MCF 10A (cell line): ENCODE measurements around the gene CSNK2A1. TPM values are rescaled to one million over a fixed set of nuclear protein-coding genes. Genes with fewer than 3 reads are reported as not detected.
"Not testable (repeated sequence)": the region's sequence is repeated elsewhere in the genome, so short reads cannot be mapped to it uniquely, and the experiment has no call there.

Experiments
- BruUV-seq: library from RNA; stranded (reverse); fragments of 400-500 nt; replicated peaks from 2 replicates; lab custom pipeline; 2021; lab: Mats Ljungman, UMichigan
- CTCF ChIA-PET: fragments of 300-600 bp; sonication (Branson Sonifier 250); formaldehyde crosslinking; extraction: SDS; loops from one replicate; lab custom pipeline; 2021; ENCODE audit warnings: antibody characterized with exemption, inconsistent platforms; lab: Yijun Ruan, JAX
- POLR2A ChIA-PET: fragments of 300-600, 350-650 bp; sonication (Branson Sonifier 250); formaldehyde crosslinking; extraction: SDS; loops from one replicate; lab custom pipeline; 2020; ENCODE audit warnings: antibody characterized with exemption, inconsistent platforms; lab: Yijun Ruan, JAX
- DNase-seq: peaks from one replicate; pipeline ENCODE4 v3.0.0-alpha.2; 2018; ENCODE audit not compliant: unreplicated experiment
- H3K27ac Mint-ChIP-seq: one replicate; pipeline ENCODE4 v1.8.0; 2022; ENCODE audit warnings: mild to moderate bottlenecking, low read depth, mixed read lengths; ENCODE audit not compliant: unreplicated experiment
- H3K27me3 Mint-ChIP-seq: one replicate; pipeline ENCODE4 v1.8.0; 2022; ENCODE audit warnings: mixed read lengths; ENCODE audit not compliant: insufficient read depth, unreplicated experiment
- H3K36me3 Mint-ChIP-seq: one replicate; pipeline ENCODE4 v1.8.0; 2022; ENCODE audit warnings: mild to moderate bottlenecking, moderate library complexity, mixed read lengths; ENCODE audit not compliant: insufficient read depth, unreplicated experiment
- H3K4me1 Mint-ChIP-seq: one replicate; pipeline ENCODE4 v1.8.0; 2022; ENCODE audit warnings: mixed read lengths; ENCODE audit not compliant: insufficient read depth, unreplicated experiment
- H3K4me3 Mint-ChIP-seq: one replicate; pipeline ENCODE4 v1.8.0; 2022; ENCODE audit warnings: mild to moderate bottlenecking, moderate library complexity, mixed read lengths; ENCODE audit not compliant: unreplicated experiment
- H3K9me3 Mint-ChIP-seq: one replicate; pipeline ENCODE4 v1.8.0; 2022; ENCODE audit warnings: mixed read lengths; ENCODE audit not compliant: unreplicated experiment
- intact Hi-C: fragments of 100-400 bp; cut with micrococcal nuclease; formaldehyde crosslinking; loops from 2 replicates; pipeline ENCODE4 v1.14.1; 2022
- total RNA-seq: library from RNA; stranded (reverse); gene quantifications from 2 replicates; pipeline ENCODE4 v1.2.3, GENCODE V29; 2022
- TF ChIP-seq, protein P1 (sequence below): fragments of 200-600 bp; IDR thresholded peaks from one replicate; pipeline ENCODE4 v1.8.0; 2022; ENCODE audit warnings: antibody characterized with exemption, mild to moderate bottlenecking; ENCODE audit not compliant: unreplicated experiment

Gene CSNK2A1
- total RNA-seq, 1 experiment from 2014 or later, result 271 TPM

DNA sequence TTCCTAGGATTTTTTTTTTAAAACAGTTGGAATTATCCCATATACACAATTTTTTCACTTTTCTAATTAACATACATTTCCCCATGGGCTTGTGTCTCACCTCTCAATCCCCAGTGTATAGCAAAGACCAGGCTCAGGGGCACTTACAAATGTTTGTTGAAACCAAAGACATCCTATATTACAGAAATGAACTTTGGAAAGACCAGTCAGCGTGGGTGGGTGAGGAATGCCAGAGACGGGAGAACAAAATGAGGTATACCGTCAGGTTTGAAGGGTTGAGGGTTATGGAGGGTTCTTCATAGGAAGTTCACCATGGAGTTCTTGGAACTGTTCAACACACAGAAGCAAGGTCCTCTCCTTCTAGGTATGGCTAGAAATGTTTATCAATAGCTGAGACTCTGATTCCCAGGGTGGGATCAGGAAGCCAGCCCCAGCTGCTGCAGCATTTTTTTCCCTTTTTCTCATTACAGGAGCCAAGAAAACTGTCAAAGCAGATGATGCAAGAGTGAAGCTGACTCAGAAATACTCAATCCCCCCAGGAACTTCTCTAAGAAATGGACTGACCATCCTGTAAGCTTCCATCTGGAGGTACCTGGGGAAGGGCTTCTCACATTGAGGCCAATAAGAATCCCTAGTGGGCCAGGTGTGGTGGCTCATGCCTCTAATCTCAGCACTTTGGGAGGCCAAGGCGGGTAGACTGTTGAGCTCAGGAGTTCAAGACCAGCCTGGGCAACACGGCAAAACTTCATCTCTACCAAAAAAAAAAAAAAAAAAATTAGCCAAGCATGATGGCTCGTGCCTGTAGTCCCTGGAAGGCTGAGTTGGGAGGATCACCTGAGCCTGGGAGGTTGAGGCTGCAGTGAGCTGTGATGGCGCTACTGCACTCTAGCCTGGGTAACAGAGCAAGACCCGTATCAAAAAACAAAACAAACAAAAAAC is 65.3 kb downstream of the CSNK2A1 start:
- TF ChIP-seq, protein P1, sequence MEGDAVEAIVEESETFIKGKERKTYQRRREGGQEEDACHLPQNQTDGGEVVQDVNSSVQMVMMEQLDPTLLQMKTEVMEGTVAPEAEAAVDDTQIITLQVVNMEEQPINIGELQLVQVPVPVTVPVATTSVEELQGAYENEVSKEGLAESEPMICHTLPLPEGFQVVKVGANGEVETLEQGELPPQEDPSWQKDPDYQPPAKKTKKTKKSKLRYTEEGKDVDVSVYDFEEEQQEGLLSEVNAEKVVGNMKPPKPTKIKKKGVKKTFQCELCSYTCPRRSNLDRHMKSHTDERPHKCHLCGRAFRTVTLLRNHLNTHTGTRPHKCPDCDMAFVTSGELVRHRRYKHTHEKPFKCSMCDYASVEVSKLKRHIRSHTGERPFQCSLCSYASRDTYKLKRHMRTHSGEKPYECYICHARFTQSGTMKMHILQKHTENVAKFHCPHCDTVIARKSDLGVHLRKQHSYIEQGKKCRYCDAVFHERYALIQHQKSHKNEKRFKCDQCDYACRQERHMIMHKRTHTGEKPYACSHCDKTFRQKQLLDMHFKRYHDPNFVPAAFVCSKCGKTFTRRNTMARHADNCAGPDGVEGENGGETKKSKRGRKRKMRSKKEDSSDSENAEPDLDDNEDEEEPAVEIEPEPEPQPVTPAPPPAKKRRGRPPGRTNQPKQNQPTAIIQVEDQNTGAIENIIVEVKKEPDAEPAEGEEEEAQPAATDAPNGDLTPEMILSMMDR, result no peak
- POLR2A ChIA-PET, result interaction anchor here (0.6 to 1.6 kb wide), 7 partner anchors 16 to 125 kb away, joined by 3 to 5 read pairs (median 4); partner anchors contain the start of gene TBC1D20
- peak; percentile 21 for DNase-seq
- no peaks in the 10 kb centered on the region for H3K9me3 Mint-ChIP-seq
- H3K36me3 Mint-ChIP-seq, result peaks cover 85% of the 10 kb centered on the region
- no peak overlapping the region for H3K4me3 Mint-ChIP-seq
- intact Hi-C loops, result no loop called here
- no peak overlapping the region for H3K27ac Mint-ChIP-seq
- no TSS peak for BruUV-seq
- H3K27me3 Mint-ChIP-seq, result no peaks in the 10 kb centered on the region
- peaks cover 11% of the 10 kb centered on the region for H3K4me1 Mint-ChIP-seq
- CTCF ChIA-PET, result interaction anchor here (0.6 to 5.2 kb wide), 25 partner anchors 9 to 477 kb away, joined by 3 to 46 read pairs (median 5); no protein-coding TSS in a partner anchor

DNA sequence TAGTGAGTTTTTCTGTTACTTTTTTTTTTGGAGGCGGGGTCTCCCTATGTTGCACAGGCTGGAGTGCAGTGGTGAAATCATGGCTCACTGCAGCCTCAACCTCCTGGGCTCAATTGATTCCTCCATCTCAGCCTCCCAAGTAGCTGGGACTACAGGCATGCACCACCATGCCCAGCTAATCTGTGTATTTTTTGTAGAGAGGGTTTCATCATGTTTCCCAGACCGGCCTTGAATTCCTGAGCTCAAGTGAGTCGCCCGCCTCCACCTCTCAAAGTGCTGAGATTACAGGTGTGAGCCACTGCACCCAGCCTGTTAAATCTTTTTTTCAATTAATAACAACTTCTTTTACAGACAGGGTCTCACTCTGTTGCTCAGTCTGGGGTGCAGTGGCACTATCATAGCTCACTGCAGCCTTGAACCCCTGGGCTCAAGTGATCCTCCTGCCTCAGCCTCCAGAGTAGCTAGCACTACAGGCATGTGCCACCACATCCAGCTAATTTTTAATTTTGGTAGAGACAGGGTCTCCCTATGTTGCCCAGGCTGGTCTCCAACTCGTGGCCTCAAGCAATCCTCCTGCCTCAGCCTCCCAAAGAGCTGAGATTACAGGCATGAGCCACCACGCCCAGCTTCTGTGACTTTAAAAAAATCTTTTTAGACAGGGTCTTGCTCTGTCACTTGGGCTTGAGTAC is 66.9 kb downstream of the CSNK2A1 start:
- intact Hi-C loops, H3K4me3 Mint-ChIP-seq, BruUV-seq, H3K9me3 Mint-ChIP-seq, H3K27ac Mint-ChIP-seq, H3K27me3 Mint-ChIP-seq, DNase-seq: not testable (repeated sequence)
- CTCF ChIA-PET, result interaction anchor here (0.6 to 5.2 kb wide), 14 partner anchors 10 to 263 kb away, joined by 3 to 45 read pairs (median 4); no protein-coding TSS in a partner anchor
- Mint-ChIP-seq H3K36me3 (peaks cover 74% of the 10 kb centered on the region), H3K4me1 (peaks cover 11% of the 10 kb centered on the region)
- POLR2A ChIA-PET, result interaction anchor here (0.8 to 2.1 kb wide), 8 partner anchors 10 to 114 kb away, joined by 3 to 13 read pairs (median 5); partner anchors contain the start of gene TBC1D20

DNA sequence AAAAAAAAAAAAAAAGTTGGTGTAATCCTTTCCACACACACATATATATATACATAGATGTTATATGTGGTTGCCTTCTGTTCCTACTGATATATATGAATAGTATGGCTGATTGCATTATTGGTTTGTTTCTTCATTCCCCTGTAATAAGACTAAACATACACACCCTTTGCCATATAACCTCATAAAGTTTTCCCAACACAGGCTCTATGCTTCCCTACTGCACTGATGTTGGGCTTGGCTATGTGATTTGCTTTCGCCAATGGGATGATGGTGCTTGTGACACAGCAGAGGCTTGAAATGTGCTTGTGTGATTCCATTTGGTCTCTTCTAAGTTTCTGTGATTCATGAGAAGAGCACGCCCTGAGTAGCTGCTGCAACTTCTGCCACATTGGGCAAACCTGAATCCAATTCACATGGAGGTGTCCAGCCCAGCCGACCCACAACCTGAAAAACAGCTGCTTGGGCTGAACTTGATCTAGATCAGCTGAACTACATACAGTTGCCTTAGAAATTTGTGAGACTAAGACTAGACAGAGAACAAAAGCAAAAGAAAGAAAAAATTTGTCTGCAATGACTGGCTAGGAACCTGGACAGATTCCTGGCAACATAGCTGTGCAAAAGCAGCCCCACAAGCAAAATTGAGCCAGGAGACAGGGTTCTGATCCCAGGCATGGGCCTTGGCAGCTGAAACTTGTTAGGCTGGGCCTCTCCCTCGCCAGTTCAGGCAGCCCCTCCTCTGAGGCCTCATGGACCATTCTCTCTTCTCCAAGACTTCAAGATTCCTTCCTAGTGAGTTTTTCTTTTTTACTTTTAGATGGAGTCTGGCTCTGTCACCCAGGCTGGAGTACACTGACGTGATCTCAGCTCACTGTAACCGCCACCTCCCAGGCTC is 67.9 kb downstream of the CSNK2A1 start:
- CTCF ChIA-PET, result interaction anchor here (0.7 to 5.2 kb wide), 7 partner anchors 12 to 264 kb away, joined by 3 to 45 read pairs (median 5); no protein-coding TSS in a partner anchor
- DNase-seq, result no peak
- Mint-ChIP-seq H3K27me3 (no peaks in the 10 kb centered on the region), H3K36me3 (peaks cover 67% of the 10 kb centered on the region), H3K9me3 (no peaks in the 10 kb centered on the region), H3K4me3 (no peak overlapping the region), H3K27ac (no peak overlapping the region), H3K4me1 (peaks cover 11% of the 10 kb centered on the region)
- POLR2A ChIA-PET, result interaction anchor here (1.2 to 2.1 kb wide), 5 partner anchors 9 to 113 kb away, joined by 3 to 13 read pairs (median 6); partner anchors contain the start of gene TBC1D20
- no TSS peak for BruUV-seq
- TF ChIP-seq, protein P1, result no peak
- intact Hi-C loops, result no loop called here

DNA sequence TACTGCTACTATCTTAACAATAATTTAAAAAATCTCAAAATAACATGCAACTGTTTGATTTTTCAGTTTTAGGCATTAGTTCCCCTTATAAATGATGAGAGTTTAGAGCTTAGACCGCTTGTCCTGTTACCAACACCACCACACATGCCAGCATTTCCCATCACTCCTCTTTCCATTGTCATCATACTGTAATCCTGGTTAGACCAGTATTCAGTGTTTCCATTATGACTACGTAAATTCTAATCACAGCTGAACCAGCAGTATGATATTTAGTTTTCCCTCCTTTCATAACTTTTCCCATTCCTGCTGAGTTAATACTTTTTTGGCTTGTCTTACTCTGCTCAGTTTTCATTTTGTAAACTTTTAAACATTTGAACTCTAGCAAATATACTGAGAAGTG is 69.0 kb downstream of the CSNK2A1 start:
- intact Hi-C loops, result no loop called here
- H3K9me3 Mint-ChIP-seq, result no peaks in the 10 kb centered on the region
- BruUV-seq, result no TSS peak
- DNase-seq, result no peak
- ChIA-PET CTCF (no interaction called here), POLR2A (interaction anchor here (1.1 kb wide), 1 partner anchor 12 kb away, joined by 5 read pairs; the partner anchor contains the start of gene TBC1D20)
- TF ChIP-seq, protein P1, result no peak
- no peak overlapping the region for H3K27ac Mint-ChIP-seq
- H3K4me1 Mint-ChIP-seq, result peaks cover 11% of the 10 kb centered on the region
- H3K4me3 Mint-ChIP-seq, result no peak overlapping the region
- H3K36me3 Mint-ChIP-seq, result peaks cover 55% of the 10 kb centered on the region
- H3K27me3 Mint-ChIP-seq, result peaks cover 5% of the 10 kb centered on the region
